ENCODE measurements around the gene TMEM184A.
A peak's percentile ranks its signal among the peaks of the same experiment; 100 is the strongest.

Gene TMEM184A

DNA sequence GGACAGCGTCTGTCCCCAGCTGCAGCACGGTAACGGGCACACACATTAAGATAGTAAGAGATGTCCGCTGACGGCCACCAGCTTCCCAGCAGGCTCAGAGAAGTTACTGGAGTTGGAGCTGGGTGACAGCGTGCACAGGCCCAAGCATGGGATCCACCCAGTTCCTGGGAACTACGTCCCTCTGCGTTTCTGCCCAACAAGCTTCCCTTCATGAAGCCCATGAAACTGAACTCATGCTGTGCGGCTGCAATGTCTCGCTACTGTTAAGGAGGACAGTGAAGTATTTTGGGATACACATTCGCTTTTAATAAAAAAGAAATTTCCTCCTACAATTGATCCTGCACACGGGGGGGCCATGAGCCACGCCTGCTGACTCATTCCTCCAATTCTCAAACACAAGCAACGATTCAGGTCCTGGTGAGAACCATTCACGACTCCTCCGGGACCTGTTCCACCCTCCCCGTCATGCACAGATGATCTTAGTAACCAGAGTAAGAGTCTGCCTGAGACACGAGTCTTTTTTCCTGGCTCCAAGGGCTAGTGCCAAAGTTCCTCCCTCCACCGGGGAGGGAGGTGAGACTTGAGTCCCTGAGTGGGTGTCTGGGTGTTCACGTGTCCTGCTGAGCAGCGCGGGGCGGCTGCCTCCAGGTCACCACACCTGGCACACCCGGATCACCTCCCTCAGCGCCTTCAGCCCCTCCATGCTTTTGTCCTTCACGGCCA lies 11.2 kb upstream of the TMEM184A start:
- DNase-seq (ENCODE audit: low spot score) = no peak

GRCh38 chr7:1566687-1567048 lies 10.7 kb upstream of the TMEM184A start:
- DNase-seq (ENCODE audit: low spot score) = no peak

GRCh38 chr7:1564603-1565022 lies 8.6 kb upstream of the TMEM184A start:
- no peak for DNase-seq (ENCODE audit: low spot score)

DNA sequence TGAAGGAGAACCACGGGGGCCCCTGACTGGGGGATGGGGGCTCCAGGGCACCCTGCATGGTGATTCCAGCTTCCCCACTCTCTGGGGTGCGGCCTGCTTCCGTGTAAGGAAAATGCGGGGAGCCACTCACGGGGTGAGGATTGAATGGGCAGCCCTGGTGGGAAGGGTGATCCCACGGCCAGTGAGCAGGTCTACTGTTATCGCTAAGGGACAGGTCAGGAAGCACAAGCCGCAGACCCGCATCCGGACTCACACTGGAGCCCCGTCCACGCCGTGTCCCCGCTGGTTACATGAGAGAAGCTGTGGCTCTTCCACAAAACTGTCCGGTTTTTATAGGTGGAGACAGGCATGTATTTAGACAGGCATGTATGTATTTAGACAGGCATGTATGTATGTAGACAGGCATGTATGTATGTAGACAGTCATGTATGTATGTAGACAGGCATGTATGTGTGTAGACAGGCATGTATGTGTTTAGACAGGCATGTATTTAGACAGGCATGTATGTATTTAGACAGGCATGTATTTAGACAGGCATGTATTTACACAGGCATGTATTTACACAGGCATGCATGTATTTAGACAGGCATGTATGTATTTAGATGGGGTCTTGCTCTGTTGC lies 8.1 kb upstream of the TMEM184A start:
- DNase-seq (ENCODE audit: low spot score) = no peak

DNA sequence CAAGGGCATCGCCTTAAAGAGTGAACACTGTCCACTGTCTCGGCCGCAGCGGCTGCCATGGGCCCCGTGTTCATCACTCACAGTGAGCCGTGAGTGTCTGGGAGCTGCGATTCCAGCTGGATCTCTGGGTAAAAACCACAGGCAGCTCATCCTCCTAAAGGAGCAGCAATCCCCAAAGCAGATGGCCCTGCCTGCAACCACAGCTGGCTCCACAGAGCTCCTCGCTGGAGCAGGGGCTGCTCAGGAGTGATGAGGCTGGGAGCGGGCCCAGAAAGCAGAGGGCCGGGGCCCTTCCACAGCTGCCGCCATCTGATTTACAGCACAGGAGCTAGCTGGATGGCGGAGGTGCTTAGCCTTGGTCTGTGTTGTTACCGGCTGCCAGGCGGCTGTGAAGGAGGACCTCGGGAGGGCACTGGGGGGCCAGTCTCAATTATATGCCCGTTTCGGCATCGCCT lies 6.6 kb upstream of the TMEM184A start:
- DNase-seq (ENCODE audit: low spot score) = peak; percentile 74

DNA sequence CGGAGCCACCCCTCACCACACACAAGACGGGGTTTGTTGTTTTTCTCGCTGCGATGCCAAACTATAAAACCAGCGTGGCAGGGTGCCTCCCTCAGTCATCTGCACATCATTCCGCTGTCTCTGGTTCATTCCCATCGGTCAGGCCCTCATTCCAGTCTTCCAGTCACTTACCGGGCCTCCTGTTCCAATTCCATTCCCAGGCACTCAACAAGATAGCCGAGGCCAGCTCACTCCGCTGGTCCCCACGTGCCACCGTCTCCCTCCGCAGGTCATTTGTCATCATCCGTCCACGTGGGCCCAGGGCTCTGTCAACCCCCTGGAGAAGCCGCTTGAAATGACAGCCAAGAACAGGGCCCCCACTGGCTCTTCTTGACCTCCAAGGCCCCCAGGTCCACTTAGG lies 6.1 kb upstream of the TMEM184A start:
- DNase-seq (ENCODE audit: low spot score) = no peak

DNA sequence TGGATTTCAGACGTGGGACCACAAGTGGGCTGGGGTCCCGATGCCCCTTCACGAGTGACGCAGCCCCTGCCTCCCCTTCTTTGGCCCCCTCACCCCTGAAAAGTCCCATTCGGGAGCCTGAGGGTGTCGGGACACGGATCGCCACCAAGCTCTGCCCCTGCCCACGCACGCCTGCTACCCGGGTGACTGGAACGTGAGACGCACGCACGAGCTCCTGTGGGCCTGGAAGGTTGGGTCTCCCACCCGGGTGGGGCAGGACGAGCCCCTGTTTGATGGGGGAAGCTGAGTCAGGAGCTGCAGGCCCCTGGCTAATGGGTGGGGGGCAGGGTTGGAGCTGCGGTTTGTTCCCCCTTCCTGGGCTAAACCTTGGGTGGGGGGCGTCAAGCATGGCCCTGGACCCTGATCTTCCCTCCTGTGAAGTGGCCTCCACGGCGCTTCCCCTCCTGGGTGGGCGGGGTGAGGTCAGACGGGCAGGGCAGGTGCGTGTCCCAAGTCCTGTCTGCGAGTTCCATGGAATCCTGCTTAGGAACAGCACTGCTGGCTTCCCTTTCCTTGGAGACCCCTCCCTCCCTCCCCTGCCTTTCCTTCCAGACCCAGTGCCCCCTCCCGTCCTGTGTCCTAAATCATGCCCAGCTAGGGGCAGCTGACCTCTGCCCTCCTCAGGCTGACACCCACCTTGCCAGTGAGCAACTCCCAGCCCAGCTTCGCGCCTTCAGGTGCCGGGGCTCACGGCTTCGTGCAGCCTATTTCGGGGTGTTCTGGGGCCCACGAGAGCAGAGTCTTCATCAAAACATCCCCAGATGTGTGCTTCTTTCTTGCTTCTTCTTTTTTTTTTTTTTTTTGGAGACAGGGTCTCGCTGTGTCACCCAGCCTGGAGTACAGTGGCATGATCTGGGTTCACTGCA lies 5.3 kb upstream of the TMEM184A start:
- no peak for DNase-seq (ENCODE audit: low spot score)

GRCh38 chr7:1560620-1561031 lies 4.6 kb upstream of the TMEM184A start:
- no peak for DNase-seq (ENCODE audit: low spot score)

DNA sequence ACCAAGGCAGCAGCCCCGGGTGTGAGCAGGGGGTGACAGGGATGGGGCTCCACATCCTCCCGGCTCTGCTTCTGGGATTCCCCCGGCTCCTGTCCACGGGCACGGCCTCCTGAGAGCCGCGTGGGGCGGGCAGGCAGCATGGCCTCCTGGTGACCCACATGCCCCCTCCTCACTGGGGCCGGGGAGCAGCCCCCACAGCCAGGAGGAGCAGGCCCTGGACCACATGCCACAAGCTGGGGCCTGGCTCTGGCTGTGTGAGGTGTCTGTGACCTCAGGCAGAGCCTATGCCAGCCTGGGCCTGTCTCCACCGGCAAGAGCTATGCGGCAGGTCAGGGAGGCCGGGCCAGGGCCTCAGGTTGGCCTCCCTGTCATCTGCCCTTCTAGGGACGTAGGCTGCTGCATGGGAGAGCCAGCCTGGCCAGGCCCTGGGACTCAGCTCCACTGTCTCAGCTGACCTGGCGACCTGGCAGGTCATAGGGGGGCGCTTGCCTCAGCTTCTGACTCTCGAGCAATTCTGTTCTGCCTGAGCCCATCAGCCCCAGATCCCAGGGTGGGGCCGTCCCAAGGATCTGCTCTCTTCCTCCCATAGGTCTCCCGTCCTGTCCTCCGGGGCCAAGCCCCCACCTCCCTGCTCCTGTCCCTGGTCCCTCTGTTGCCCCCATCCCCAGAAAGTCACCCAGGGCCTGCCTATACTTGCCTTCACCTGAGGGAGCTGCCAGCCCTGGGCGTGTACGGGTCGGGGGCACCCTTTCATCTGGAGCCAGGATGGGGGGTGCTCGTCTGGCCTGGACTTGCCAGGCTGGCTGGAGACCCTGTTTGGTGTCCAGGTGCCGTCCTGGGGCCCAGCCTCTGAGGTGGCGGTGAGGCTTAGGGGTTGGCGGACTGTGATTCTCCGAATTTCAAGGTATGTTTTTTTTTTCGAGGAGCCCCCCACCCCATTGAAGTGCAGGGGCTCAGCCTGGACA lies 3.9 kb upstream of the TMEM184A start:
- no peak for DNase-seq (ENCODE audit: low spot score)

- no peak for DNase-seq (ENCODE audit: low spot score)
Observed at GRCh38 chr7:1558841-1559625, 3.0 kb upstream of the TMEM184A start.

GRCh38 chr7:1558181-1558811 lies 2.3 kb upstream of the TMEM184A start:
- no peak for DNase-seq (ENCODE audit: low spot score)

DNA sequence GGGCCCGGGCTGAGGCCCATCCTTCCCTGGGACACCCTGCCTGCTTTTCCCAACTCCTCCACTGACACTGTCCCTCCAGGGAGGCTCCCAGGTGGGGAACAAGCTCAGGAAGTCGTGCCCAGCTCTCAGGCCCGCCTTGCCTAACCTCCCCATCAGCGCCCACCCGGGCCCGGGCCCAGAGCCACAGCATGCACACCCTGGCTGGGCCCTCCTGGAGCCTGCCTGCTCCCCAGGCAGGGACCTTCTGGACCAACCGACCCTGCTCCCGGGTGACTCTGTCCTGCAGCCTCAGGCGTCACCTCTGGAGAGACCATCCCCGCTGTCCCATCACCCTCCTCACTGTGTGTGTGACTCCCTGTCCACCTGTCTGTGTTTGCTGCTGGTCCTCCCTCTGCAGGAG lies 1.8 kb upstream of the TMEM184A start:
- no peak for DNase-seq (ENCODE audit: low spot score)

DNA sequence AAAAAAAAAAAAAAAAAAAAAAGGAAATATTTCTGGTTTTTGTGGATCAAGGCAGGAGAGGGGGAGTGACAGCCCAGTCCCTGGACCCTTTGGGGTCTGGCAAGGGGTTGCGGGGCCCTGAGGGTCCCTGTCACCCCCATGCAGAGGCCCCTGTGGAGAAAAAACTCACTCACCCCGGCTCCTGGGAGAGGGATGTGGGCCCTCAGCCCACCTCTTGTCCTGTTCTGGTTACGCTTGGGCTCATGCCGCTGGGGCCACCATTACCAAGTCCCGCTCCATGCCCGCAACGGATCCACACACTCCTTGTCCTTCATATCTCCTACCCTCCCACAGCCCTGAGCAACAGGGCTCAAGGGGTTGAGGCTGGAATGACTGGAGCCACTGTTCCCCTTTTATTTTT lies 1.0 kb upstream of the TMEM184A start:
- DNase-seq (ENCODE audit: low spot score) = no peak

DNA sequence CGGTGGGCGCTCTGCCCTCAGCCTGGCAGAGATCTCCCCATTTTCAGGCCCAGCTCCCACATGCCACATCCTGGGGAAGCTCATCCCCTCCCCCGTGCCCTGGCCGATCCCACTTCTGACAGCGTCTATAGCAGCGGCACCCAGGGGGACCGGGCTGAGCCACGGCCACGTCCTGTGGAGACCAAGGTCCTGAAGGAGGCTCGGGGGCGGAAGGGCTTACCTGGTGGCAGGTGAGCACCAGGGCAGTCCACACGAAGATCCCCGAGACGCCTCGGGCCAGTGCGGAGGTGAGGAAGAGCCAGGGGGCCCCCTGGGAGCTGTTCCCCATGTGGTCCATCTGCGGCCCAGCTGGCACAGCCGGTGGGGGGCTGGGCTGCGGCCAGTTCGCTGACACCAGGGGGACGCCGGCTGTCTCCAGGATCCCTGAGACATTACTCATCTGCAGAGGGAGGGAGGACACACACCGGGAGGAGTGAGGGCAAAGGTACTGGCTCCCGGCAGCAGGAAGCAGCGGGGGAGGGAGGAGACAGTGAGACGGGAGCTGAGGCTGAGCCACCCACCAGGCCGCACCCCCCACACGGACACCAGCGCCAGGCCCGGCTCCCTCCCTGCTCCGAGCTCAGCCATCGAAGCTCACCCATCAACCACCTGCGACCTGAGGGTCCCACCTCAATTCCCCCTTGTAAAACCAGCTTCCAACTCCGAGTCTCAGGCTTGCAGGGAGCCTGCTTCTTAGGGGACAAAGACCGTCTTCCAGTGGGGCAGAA lies 776 bp downstream of the TMEM184A start:
- peak; percentile 99 for DNase-seq (ENCODE audit: low spot score)

- DNase-seq (ENCODE audit: low spot score) = no peak
Observed at GRCh38 chr7:1554333-1555045, 1.5 kb downstream of the TMEM184A start.

DNA sequence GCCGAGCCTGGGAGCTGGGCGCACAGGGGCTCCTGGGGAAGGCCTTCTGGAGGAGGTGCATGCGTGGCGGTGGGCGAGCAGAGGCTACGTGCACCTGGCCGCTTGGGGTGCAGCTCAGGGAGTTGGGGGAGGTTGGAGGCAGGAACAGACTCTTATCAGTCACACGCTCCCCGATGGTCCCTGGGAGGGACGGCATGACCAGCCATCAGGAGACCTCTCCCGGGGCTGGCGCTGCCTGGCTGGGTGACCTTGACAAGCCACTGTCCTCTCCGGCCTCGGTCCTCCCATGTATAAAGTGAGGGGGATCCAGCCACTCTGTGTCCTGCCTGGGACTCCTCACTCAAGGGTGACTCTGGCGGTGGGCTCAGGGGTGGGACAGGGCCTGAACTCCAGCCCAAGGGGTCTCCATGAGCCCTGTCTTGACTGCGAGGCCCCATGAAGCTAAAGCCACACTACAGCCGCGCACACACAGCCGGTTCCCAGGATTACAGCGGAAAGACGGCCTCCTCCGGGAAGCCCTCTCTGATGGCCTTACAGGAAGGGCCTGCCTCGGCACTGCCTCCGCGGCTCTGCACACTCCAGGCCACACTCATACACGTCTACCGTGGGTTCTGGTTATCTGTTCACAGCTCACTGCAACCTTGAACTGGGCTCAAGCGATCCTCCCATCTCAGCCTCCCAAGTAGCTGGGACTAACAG lies 2.3 kb downstream of the TMEM184A start:
- DNase-seq (ENCODE audit: low spot score) = no peak

GRCh38 chr7:1552200-1552599 lies 3.8 kb downstream of the TMEM184A start:
- no peak for DNase-seq (ENCODE audit: low spot score)

DNA sequence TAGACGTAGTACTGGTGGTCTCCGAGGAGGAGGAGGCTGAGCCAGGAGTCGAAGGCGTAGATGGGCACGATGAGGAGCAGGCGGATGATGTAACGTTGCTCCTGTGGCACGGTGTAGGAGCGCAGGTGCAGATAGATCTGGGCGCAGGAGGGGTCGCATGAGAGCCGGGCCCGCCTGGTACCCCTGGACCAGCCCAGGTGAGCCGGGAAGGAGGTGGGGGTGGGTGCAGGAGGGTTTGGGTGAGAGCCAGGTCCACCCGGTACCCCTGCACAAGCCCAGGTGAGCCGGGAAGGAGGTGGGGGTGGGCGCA lies 5.2 kb downstream of the TMEM184A start:
- no peak for DNase-seq (ENCODE audit: low spot score)

All from hepatic stellate cell (primary cell).